SKM-1 treated with dmso at 0.1 percent for 144 hours (cell line): ENCODE data around the gene KIF21A.

Experiments
- DNase-seq: peaks from one replicate; lab custom pipeline; 2025; ENCODE audit not compliant: unreplicated experiment; lab: John Stamatoyannopoulos, UW

Gene KIF21A

DNA sequence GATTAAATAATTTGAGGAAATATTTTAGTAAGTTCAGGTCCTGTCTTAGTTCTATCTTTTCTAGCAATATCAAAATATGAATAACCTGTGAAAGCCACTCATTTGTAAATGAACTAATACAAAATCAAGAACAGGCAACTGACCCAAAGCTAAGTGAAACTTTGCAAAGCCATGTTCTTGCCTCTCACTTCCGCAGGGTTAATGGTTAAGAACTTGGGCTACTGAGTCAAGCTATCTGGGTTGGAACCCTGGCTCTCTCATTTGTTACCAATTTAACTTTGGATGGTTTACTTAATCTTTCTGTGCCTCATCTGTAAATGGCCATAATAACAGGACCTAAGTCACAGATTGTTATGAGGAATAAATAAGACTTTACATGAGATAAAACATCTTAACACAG, 2.8 kb downstream of the KIF21A start:
- DNase-seq, result no peak

DNA sequence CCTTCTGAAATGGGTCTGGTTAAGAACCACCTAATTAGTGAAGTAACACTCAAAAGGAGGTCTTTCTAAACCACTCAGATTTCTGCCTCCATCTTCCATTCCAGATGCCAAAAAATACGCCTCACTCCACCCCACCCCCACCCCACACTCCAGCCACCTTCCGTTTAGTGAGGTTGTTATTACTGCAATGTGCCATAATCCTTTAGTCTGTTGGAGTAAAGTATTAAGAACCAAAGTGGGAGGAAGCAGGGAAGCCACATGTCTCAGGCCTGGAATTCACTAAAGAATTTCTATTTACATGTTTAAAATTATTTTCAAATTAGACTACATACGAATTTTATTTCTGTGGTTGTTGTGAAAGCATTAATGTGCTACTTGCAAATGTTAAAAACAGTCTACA, 7.4 kb downstream of the KIF21A start:
- DNase-seq, result no peak

DNA sequence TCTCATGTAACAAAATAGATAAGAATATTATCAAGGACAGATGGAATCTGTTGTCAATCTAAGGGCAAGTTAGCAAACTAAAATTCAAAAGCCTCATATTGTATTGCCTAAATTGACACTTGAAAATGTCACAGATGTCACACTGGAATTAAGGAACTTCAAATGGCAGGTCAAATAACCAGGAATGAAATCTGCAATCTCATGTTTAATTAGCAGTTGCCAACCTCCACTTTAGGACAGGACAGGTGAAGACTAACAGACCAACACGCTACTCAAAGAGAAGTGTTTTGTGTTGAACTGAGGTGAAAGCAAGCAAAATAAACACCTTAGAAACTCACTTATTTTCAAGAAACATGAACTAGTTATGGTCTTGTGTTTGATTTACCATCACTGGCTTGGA, 11.1 kb downstream of the KIF21A start:
- DNase-seq, result no peak

DNA sequence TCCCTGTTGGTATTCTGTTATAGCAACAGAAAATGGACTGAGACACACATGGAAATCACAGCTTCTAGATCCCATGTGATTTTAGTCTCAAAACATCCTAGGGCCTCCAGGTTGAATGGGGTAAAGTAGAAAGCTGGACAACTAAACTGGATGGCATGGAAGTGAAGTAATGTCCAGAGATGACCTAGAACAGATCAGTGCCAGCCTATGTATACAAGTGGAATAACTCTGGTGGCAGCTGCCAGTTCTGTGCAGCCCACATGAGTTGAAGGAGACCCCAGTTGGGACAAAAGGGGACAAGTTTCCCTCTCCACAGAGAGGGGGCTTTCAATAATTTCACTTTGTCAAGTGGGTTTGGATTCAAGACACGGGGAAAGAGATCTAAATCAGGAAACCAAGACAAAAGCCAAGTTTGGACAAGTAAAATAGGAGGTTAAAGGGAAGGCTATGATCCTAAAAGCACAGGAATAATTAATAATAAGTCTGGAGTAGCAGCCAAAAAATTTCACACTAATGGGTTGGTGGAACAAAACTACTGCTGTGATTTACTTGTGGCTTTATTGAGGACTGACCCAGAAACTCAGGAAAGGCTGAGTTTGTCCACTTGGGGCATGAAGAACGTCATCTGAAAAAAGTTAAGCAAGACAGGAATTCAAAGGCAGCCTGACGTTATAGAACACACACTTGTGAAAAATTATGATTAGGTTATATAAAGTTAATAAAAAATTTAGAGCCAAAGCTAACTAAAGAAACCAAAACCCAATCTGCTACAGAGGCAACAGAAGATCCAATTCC, 11.7 kb downstream of the KIF21A start:
- no peak for DNase-seq

DNA sequence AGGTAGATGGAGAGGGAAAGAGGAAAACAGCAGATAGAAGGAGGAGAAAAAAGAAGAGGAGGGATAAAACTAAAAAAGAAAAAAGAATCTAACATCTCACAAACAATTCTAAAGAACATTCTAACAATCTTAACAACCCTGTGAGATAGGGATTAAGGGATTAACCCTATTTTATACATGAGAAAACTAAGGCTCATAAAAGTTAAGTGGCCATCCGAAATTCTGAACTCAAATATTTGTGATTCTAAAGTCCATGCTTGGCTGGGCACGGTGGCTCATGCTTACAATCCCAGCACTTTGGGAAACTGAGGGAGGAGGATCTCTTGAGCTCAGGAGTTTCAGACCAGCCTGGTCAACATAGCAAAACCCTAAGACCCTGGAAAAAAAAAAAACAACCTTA, 13.1 kb downstream of the KIF21A start:
- DNase-seq, result no peak

DNA sequence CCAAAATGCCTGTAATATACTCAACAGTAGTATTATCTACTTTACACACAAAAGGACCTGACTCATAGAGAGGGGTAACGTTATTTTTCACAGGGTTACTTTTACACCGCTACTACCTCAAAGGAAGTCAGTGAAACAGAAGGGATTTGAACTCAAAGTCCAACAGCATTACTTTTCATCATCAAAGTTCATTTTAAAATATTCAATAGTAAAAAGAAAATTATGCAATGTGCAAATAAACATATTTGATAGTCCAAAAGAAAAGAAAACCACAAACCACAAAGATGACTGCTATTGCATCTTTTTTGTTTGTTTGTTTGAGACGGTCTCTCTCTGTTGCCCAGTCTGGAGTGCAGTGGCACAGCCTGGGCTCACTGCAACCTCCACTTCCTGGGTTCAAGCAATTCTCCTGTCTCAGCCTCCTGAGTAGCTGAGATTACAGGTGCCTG, 15.5 kb downstream of the KIF21A start:
- DNase-seq, result no peak

DNA sequence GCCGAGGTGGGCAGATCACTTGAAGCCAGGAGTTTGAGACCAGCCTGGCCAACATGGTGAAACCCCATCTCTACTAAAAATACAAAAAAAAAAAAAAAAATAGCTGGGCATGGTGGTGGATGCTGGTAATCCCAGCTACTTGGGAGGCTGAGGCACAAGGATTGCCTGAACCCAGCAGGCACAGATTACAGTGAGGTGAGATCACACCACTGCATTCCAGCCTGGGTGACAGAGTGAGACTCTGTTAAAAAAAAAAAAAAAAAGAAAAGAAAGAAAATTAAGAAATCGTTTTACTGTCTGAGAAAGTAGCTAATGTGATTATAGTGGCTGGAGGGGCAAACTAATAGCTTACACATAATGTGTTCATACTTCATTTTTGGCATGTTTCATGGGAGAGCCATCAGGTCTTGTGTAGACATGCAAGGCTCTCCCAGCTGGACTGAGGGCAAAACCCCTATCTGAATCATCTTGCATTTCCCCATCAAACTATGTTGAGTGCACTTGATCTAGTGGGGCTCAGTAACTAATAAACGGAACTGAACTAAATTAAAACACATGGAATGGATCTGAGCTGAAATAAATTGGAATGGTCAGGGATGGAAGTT, 16.2 kb downstream of the KIF21A start:
- DNase-seq, result no peak

DNA sequence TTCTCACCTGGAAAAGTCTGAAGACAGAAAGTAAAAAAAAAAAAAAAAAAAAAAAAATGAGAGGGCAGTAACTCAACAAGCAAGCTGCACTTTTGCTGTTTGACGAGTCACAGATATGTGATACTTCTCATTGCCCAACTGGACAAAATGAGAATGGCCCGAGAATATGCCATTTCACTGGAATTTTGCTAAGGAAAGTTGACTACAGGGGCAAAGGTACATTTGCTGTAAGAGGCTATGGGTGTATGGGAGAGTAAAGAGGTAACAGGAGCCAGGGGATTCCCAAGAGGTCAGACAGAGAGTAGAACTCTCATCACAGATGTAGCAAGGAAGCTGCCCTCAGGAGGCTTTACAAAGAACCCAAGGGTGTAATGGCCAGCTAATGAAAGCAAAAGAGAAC, 22.9 kb downstream of the KIF21A start:
- no peak for DNase-seq

DNA sequence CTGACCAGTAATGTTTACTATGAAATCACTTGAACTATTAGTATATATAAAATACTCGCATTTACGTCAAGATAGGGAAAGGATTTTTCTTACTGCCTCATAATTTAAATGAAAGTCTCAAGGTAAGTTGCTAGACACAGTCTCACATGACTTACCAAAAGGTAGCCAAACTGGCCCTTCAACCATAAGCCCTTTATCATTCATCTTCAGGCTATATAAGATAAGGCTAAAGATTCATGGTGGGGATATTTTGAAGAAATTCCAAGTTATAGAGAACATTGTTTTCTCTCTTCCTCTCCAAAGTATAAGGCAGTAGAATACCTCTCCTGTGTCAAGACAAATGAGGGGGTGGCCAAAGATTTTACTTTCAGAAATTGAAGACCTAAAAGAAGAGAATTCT, 23.4 kb downstream of the KIF21A start:
- no peak for DNase-seq

DNA sequence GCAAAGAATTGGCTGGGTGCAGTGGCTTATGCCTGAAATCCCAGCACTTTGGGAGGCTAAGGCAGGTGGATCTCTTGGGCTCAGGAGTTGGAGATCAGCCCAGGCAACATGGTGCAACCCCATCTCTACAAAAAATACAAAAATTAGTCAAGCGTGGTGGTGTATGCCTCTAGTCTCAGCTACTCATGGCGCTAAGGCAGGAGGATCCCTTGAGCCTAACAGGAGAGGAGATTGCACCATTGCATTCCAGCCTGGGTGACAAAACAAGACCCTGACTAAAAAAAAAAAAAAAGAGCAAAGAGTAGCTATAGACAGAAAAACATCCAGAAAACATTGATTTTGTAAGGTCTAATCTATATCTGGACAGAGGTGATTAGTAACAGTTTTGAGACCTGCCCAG, 25.0 kb downstream of the KIF21A start:
- DNase-seq, result no peak

DNA sequence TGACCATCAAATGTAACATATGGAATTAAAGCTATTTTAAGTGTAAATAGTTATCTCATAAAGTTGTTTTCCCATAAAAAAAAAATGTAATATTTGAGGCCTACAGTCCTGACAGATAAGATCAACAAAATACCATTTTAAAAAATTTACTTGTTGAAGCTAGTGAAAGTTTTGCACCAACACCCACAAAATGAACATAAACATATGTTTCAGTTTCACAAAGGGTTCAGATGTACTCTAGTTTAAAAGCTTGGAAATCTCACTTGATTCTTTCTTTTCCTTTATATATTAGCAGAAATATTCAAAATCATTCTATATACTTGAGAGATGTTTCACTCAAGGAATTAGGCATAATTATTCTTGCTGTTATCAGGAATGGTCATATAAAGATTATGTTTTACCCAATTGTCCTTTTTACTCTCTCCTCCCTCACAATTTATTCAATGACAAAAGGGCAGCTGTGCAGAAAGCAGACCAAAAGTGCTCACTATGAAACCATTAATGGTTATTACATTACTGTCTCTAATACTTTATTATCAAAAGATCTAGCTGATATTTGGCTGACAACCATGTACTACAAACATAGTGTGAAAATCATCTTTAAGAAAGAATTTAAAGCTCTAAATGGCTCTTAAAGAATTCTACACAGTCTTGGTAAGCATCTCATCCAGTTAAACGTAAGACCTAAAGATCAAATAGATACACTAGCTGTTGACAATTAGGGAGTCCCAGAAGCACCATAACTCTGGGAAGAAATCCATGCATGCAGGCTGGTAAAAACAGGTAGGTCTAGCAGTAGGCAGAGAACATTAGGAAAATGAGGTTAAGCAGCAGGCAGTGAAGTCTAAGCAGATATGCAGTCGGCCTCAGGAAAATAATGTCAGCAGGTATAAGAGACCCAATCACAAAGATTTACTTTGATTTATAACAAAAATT, 28.8 kb downstream of the KIF21A start:
- DNase-seq, result no peak

DNA sequence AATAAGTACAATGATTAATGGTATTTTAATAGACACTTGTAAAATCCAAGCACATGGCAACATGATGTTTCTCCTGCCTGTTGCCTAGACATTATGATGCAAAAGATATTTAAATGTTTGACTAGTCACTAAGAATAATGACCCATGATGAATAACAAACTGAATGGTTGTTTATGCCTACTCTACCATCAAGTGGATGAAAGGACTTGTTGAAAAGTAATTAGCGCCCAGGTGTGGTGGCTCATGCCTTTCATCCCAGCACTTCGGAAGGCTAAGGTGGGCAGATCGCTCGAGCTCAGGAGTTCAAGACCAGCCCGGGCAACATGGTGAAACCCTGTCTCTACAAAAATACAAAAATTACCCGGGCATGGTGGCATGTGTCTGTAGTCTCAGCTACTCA, 30.7 kb downstream of the KIF21A start:
- no peak for DNase-seq

DNA sequence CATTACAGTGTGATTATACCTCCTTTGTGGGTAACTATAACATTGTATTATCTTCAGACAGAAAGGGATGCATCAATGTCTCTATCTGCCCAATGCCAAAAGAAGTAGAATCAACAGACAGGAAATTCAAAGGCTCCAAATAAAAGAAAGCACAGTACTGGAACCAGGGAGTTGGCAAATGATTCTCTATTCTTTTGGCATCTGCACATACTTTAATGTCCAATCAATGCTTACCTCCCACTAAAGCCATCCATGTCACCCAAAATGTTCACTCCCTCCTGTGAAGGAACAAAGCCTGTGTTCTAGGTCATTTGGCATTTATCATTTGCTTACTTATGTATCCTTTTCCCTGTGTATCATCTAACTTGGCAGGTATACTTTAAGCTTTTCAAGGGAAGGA, 36.7 kb downstream of the KIF21A start:
- no peak for DNase-seq

DNA sequence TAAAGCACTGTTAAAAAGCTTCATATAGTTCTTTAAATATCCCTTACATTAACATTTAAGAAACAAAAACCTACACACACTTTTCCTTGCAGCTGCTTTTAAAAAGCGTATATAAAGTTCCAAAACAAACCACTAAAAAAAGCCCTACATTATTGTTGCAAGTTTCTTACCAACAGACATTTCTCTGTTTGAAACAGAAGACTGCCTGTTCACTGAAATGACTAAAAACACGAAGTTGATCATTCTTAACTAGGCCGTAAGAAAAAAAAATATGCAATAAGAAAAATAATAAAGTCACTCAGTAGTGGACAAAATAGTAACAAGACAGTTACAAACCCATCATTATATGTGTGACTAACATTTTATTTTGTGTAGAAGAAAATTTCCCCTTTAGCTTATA, 37.3 kb downstream of the KIF21A start:
- no peak for DNase-seq

DNA sequence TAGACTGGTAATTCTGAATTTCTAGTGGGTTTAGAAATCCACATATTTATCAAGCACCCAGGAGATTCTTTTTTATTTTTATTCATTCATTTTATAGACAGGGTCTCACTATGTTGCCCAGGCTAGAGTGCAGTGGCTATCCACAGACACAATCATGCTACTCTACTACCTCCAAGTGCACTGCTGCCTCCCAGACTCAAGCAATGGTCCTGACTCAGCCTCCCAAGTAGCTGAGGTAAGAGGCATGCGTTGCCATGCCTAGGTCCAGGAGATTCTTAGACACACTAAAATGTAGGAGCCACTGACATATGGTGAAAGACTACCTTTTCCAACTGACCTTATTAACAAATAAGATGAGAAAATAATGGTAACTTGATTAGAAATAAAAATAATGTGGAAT, 38.9 kb downstream of the KIF21A start:
- DNase-seq, result no peak

DNA sequence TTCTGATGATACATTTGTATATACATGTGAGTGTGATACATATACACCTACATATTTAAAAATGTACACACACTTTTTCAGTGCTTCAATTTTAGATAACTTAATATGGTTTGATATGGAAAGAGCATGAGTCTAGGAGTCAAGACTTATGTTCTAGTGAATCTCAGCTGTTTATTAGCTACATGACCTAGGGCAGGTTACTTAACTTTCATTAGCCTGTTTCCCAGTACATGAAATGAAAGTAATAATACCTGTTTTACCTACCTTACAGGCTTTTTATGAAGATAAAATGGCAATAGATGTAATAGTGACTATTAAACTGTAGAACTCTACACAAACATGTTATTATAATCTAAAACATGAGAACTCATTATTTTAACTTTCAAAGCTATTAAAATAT, 39.5 kb downstream of the KIF21A start:
- DNase-seq, result no peak

DNA sequence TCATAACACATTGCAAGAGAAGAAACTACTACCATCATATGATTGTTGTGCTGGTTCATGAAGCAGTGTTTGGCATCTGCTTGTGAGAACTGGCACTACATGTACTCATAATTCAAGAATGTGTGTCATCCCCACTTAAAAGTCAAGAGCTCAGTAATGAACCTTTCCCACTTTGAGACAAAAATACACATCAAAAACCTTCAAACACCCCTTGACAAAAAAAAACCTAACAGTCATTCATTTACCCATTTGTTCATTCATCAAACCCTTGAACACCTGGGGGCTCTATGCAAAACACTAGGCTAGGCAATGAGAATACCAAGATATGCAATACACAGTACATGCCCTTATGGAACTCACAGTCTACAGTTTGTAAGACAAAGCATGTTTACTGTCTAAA, 40.0 kb downstream of the KIF21A start:
- no peak for DNase-seq

DNA sequence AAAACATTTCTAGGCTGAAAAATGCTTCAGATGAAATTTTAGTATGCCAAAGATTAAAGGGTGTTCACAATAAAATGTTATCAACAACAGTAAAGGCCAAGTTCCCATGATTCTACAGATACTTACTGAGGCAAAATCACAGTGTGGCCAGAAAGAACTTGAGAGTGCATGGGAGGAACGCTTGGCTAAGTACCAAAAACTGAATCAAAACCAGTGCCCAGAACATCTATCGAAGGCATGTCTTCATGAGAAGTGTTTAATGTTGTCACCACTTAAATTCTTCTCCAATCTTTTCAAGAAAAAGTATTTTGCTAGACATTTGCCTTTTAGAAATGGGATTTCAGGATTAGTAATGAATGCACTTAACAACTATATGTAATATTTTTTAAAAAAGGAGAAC, 41.5 kb downstream of the KIF21A start:
- no peak for DNase-seq

DNA sequence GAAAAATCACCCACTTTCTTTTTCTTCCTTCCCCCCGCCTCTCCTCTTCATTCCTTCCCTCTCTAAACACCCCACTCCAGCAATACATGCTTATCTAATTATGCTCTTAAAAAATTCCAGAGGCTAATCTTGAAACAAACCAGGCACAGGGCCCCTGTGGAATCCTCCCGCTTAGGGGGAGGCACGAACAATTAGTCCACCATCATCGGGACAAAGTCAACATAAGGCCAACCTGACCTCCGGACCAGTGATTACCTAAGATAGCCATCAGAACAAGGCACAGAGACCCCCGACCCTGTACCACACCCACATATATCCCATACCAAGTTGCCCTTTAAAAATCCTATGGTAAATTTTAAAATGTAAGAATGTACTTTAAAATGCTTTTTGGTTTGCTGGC, 47.1 kb downstream of the KIF21A start:
- no peak for DNase-seq

DNA sequence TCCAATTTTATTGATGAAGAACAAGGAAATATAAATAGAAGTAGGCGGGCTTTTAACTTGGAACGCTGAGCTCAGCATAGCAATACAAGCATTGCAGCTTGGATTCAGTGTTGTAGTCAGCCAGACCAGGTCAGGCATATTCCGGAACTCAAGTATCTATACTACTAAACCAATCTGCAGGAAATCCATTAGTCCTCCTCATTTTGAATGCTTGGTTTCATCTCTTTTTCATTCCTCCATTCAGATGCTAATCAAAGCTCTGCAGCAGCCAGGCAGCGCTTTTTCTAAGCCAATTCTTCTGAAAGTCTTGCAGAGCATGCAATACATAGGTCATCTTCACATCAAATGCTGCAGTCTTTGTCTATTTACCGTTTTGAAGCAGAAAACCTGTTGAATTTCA, 49.0 kb downstream of the KIF21A start:
- no peak for DNase-seq

DNA sequence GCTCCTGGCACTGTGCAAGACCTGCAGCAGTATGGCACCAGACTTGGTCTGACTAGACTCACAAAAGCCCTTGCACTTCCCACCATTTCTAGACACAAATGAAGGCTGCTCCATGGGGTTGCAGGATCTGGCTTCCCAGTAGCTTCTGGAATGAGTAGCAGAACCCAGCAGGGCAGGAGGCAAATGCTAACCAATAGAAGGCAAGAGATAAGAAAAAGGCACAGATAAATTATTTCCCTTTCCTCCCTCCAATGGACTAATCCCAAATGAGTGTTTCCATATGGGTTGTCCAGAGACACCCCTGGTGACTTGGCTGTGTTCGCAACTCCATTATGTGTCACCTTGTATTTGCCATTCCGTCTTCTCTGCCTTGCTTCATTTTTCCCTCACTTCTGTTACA, 49.7 kb downstream of the KIF21A start:
- DNase-seq, result no peak
